SK-N-SH (cell line): ENCODE results near the gene MCCC2. TPM values are rescaled to one million over a fixed set of nuclear protein-coding genes. Genes with fewer than 3 reads are reported as not detected.

Source experiments
- CTCF ChIA-PET: fragments of 300-600, 350-600 bp; formaldehyde crosslinking; extraction: SDS; loops from one replicate; lab custom pipeline; 2021; lab: Yijun Ruan, JAX
- POLR2A ChIA-PET: fragments of 350-600 bp; sonication (Branson Sonifier 250); formaldehyde crosslinking; extraction: SDS; loops from one replicate; lab custom pipeline; 2020; ENCODE audit warnings: antibody characterized with exemption, inconsistent platforms; lab: Yijun Ruan, JAX
- DNase-seq: peaks from one replicate; pipeline ENCODE4 v3.0.0; 2012
- H2AFZ ChIP-seq: fragments of 200-600 bp; sonication (generic); 2 replicates; pipeline ENCODE4 v1.8.1; 2016; ENCODE audit warnings: antibody characterized with exemption, mild to moderate bottlenecking, low read depth
- H3F3A ChIP-seq: fragments of 200-600 bp; sonication (generic); replicated peaks from 2 replicates; pipeline ENCODE3; 2016; ENCODE audit warnings: antibody characterized with exemption, mild to moderate bottlenecking; ENCODE audit not compliant: insufficient read depth
- H3K27ac ChIP-seq, 2 experiments: fragments of 200-500 bp in 1 of 2; fragments of 200-600 bp in 1 of 2; sonication (Bioruptor generic) in 1 of 2; sonication (generic), shearing (Covaris generic) in 1 of 2; 2 replicates each; pipeline versions ENCODE4 v1.5.1 to v1.6.1; 2014 to 2016; ENCODE audit warnings: low read depth in 2 of 2, inconsistent platforms in 1 of 2, low read length in 1 of 2, mild to moderate bottlenecking in 1 of 2, mixed read lengths in 1 of 2
- H3K27me3 ChIP-seq: fragments of 200-600 bp; sonication (generic), shearing (Covaris generic); 2 replicates; pipeline ENCODE4 v1.6.1; 2016; ENCODE audit warnings: mixed run types; ENCODE audit not compliant: insufficient read depth
- H3K36me3 ChIP-seq, 2 experiments: fragments of 200-500 bp in 1 of 2; fragments of 200-600 bp in 1 of 2; sonication (Bioruptor generic) in 1 of 2; sonication (generic) in 1 of 2; replicated peaks in 1 of 2; 2 replicates each; pipeline versions ENCODE3 to v1.5.1; 2014 to 2016; ENCODE audit warnings: low read length in 1 of 2, mild to moderate bottlenecking in 1 of 2; ENCODE audit not compliant: insufficient read depth in 2 of 2, control insufficient read depth in 1 of 2
- H3K4me1 ChIP-seq, 2 experiments: fragments of 200-500 bp in 1 of 2; fragments of 200-600 bp in 1 of 2; sonication (Bioruptor generic) in 1 of 2; sonication (generic), shearing (Covaris generic) in 1 of 2; 2 replicates each; pipeline versions ENCODE4 v1.5.1 to v1.6.1; 2014 to 2016; ENCODE audit warnings: low read depth in 1 of 2, low read length in 1 of 2, mixed run types in 1 of 2; ENCODE audit not compliant: insufficient read depth in 2 of 2, control insufficient read depth in 1 of 2
- H3K4me2 ChIP-seq: fragments of 200-600 bp; sonication (generic), shearing (Covaris generic); 2 replicates; pipeline ENCODE4 v1.6.1; 2017; ENCODE audit warnings: mixed run types
- H3K4me3 ChIP-seq, 2 experiments: fragments of 200-500 bp in 1 of 2; fragments of 200-600 bp in 1 of 2; sonication (Bioruptor generic) in 1 of 2; sonication (generic), shearing (Covaris generic) in 1 of 2; 2 replicates each; pipeline versions ENCODE4 v1.5.1 to v1.8.1; 2014 to 2016; ENCODE audit warnings: low read depth in 2 of 2, inconsistent platforms in 1 of 2, low read length in 1 of 2, mild to moderate bottlenecking in 1 of 2, mixed read lengths in 1 of 2, moderate library complexity in 1 of 2
- H3K79me2 ChIP-seq: fragments of 200-600 bp; sonication (generic); 2 replicates; pipeline ENCODE4 v1.8.1; 2017; ENCODE audit warnings: mild to moderate bottlenecking; ENCODE audit not compliant: insufficient read depth
- H3K9ac ChIP-seq: fragments of 200-600 bp; sonication (generic); 2 replicates; pipeline ENCODE4 v1.6.1; 2017; ENCODE audit warnings: mixed run types
- H3K9me2 ChIP-seq: fragments of 200-600 bp; sonication (generic); 2 replicates; pipeline ENCODE4 v1.6.1; 2017; ENCODE audit warnings: mixed run types
- H3K9me3 ChIP-seq: fragments of 200-600 bp; sonication (generic); 2 replicates; pipeline ENCODE4 v1.6.1; 2017; ENCODE audit warnings: mixed run types, mild to moderate bottlenecking, moderate library complexity
- H4K20me1 ChIP-seq: fragments of 200-600 bp; sonication (generic); 2 replicates; pipeline ENCODE4 v1.6.1; 2017; ENCODE audit warnings: mild to moderate bottlenecking, mixed run types; ENCODE audit not compliant: insufficient read depth
- EZH2phosphoT487 ChIP-seq: fragments of 200-600 bp; sonication (generic); IDR thresholded peaks from 2 replicates; pipeline ENCODE4 v1.6.1; 2017; ENCODE audit warnings: low read depth, mixed run types, mild to moderate bottlenecking, antibody characterized with exemption, moderate library complexity, borderline replicate concordance
- GABPA ChIP-seq: IDR thresholded peaks from 2 replicates; pipeline ENCODE4 v1.4.0; 2012; ENCODE audit warnings: low read depth, mild to moderate bottlenecking
- MEF2A ChIP-seq: IDR thresholded peaks from 2 replicates; pipeline ENCODE4 v1.4.0; 2012; ENCODE audit warnings: low read depth, borderline replicate concordance
- MXI1 ChIP-seq: IDR thresholded peaks from 2 replicates; pipeline ENCODE4 v1.6.1; 2012; ENCODE audit warnings: mild to moderate bottlenecking, low read depth, low read length, improper control_type of control experiment
- POLR2AphosphoS5 ChIP-seq: IDR thresholded peaks from 2 replicates; pipeline ENCODE4 v1.6.1; 2012; ENCODE audit warnings: low read depth, low read length
- RAD21 ChIP-seq: IDR thresholded peaks from 2 replicates; pipeline ENCODE4 v1.6.1; 2012; ENCODE audit warnings: mild to moderate bottlenecking, low read length
- RFX5 ChIP-seq: IDR thresholded peaks from 2 replicates; pipeline ENCODE4 v1.6.1; 2012; ENCODE audit warnings: mild to moderate bottlenecking, improper control_type of control experiment, low read length
- TAF1 ChIP-seq: IDR thresholded peaks from 2 replicates; pipeline ENCODE4 v1.6.1; 2012; ENCODE audit warnings: low read depth, mild to moderate bottlenecking, low read length, moderate library complexity, borderline replicate concordance
- YY1 ChIP-seq: IDR thresholded peaks from 2 replicates; pipeline ENCODE4 v1.4.0; 2012; ENCODE audit warnings: low read depth, mild to moderate bottlenecking
- WGBS: methylation state at CpG from one replicate; pipeline ENCODE4 v1.1.6; 2017; ENCODE audit warnings: low lambda C conversion rate; 5-methylcytosine and 5-hydroxymethylcytosine counted together
- polyA plus RNA-seq, 3 experiments: library from polyadenylated mRNA; depleted of rRNA; stranded (reverse); fragments of >200 nt; gene quantifications; 2 replicates each; pipeline ENCODE4 v1.2.3, GENCODE V29; 2012
- TF ChIP-seq, protein P1 (sequence below): IDR thresholded peaks from 2 replicates; pipeline ENCODE4 v1.4.0; 2012; ENCODE audit warnings: low read depth, borderline replicate concordance
- TF ChIP-seq, protein P2 (sequence below): IDR thresholded peaks from 2 replicates; pipeline ENCODE4 v1.4.0; 2012; ENCODE audit warnings: low read depth
- TF ChIP-seq, protein P3 (sequence below): fragments of 150-350 bp; IDR thresholded peaks from 2 replicates; pipeline ENCODE4 v1.6.1; 2016; ENCODE audit warnings: mild to moderate bottlenecking, low read depth, low read length

MCCC2 gene
- polyA plus RNA-seq, 1 of the 3 experiments (the other 2 are of a cell fraction) = 33.6 TPM

DNA sequence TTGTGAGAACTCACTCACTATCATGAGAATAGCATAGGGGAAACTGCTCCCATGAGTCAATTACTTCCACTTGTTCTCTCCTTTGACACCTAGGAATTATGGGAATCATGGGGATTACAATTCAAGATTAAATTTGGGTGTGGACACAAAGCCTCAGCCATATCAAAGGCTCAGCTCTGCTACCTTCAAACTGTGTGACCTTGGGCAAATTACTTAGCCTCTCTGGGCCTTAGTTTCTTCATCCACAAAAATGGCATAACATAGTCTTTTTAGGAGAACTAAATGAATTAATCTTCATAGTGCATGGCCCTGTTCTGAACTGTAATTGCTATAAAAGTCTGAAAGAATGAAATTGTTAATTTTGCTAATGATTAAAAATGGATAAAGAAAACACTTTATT lies 113.7 kb downstream of the MCCC2 start (continued):
- TF ChIP-seq EZH2phosphoT487 (no peak), RAD21 (no peak), POLR2AphosphoS5 (no peak)
- TF ChIP-seq, protein P1, sequence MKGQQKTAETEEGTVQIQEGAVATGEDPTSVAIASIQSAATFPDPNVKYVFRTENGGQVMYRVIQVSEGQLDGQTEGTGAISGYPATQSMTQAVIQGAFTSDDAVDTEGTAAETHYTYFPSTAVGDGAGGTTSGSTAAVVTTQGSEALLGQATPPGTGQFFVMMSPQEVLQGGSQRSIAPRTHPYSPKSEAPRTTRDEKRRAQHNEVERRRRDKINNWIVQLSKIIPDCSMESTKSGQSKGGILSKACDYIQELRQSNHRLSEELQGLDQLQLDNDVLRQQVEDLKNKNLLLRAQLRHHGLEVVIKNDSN = no peak
- TF ChIP-seq, protein P2, sequence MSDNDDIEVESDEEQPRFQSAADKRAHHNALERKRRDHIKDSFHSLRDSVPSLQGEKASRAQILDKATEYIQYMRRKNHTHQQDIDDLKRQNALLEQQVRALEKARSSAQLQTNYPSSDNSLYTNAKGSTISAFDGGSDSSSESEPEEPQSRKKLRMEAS = no peak
- TF ChIP-seq, all 33 proteins: peak for 0

DNA sequence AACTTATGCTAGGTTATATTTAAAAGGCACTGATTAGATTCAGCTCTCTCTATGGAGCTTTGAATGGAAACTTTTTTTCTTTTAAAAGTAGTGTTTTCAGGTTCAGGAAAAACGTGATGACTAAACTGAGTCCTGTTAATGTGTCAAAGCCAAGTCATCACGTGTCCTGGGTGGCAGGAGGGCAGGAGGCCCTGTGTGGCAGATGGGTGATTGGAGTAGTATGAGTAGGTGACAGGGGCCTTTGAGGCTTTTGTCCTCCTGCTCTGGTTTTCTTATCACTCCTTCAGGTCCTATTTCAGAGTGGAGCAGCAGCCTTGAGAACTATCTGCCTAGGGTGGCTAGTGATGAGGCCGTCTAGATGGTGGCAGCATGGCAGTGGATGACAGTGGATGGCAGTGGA lies 114.3 kb downstream of the MCCC2 start:
- Histone ChIP-seq H3K9me2 (no peaks in the 10 kb centered on the region), H3K27me3 (no peaks in the 10 kb centered on the region; the same call in 1 of the 2 replicates), H3F3A (no peaks in the 10 kb centered on the region), H3K79me2 (no peaks in the 10 kb centered on the region), H3K4me3 (no peak overlapping the region), H4K20me1 (no peaks in the 10 kb centered on the region), H3K4me1 (peaks cover 0 to 11% of the 10 kb centered on the region in 2 experiments; a peak in 1 of 4 replicates), H3K9me3 (no peaks in the 10 kb centered on the region), H3K4me2 (no peak overlapping the region), H2AFZ (no peak overlapping the region), H3K27ac (no peak overlapping the region), H3K9ac (no peak overlapping the region), H3K36me3 (no peaks in the 10 kb centered on the region)
- DNase-seq = no peak
- WGBS = 41% methylated on average over 2 of the region's 3 CpGs
- CTCF ChIA-PET = no interaction called here
- POLR2A ChIA-PET = no interaction called here
- no peak for TF ChIP-seq TAF1

DNA sequence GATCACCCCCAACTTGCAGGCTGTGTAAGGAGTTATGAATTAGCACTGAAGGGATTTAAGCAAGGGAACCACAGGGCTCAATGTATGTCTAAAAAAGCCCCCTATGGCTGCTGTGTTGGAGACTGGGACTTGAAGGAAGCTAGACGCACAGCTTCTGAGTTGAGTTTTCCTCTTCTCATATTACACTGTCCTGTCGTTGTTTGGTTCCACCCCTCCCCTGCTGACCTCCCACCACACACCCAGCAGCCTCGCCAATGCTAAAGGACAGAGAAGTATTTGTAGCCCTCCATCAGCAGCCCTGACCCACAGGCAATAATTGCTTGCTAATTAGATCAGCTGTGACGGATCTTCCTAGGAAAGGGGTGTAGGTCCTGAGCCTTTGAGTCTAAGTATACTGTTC lies 116.8 kb downstream of the MCCC2 start:
- H3K27me3 ChIP-seq = peaks cover 5% of the 10 kb centered on the region; the same call in 1 of the 2 replicates
- H3K9ac ChIP-seq = no peak overlapping the region
- CTCF ChIA-PET = interaction anchor here (2.1 kb wide), 1 partner anchor 54 kb away, joined by 10 read pairs; no protein-coding TSS in a partner anchor
- H3F3A ChIP-seq = no peaks in the 10 kb centered on the region
- DNase-seq = no peak
- TF ChIP-seq, protein P3, sequence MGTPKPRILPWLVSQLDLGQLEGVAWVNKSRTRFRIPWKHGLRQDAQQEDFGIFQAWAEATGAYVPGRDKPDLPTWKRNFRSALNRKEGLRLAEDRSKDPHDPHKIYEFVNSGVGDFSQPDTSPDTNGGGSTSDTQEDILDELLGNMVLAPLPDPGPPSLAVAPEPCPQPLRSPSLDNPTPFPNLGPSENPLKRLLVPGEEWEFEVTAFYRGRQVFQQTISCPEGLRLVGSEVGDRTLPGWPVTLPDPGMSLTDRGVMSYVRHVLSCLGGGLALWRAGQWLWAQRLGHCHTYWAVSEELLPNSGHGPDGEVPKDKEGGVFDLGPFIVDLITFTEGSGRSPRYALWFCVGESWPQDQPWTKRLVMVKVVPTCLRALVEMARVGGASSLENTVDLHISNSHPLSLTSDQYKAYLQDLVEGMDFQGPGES = no peak
- TF ChIP-seq RFX5 (no peak), YY1 (no peak), GABPA (no peak), MXI1 (no peak), MEF2A (no peak), EZH2phosphoT487 (no peak)
- TF ChIP-seq, protein P1 = no peak
- no peaks in the 10 kb centered on the region for H3K9me2 ChIP-seq
- WGBS = 34% methylated on average over 4 of the region's 4 CpGs
- H3K4me1 ChIP-seq = peaks cover 0 to 11% of the 10 kb centered on the region in 2 experiments; a peak in 1 of 4 replicates
- H2AFZ ChIP-seq = no peak overlapping the region
- no peak overlapping the region for H3K4me3 ChIP-seq
- no peak overlapping the region for H3K4me2 ChIP-seq
- H4K20me1 ChIP-seq = no peaks in the 10 kb centered on the region
- H3K79me2 ChIP-seq = no peaks in the 10 kb centered on the region
- H3K27ac ChIP-seq = no peak overlapping the region
- H3K36me3 ChIP-seq = no peaks in the 10 kb centered on the region
- POLR2A ChIA-PET = no interaction called here
- no peaks in the 10 kb centered on the region for H3K9me3 ChIP-seq
